SK-N-MC (cell line): ENCODE results near the gene TMIGD3.

Experiments
- EZH2 ChIP-seq: fragments of 200-600 bp; sonication (generic); IDR thresholded peaks from one replicate; pipeline ENCODE4 v1.6.1; 2017; ENCODE audit warnings: antibody characterized with exemption
- FOXP2 ChIP-seq: optimal IDR thresholded peaks from 2 replicates; pipeline ENCODE3; 2011; ENCODE audit warnings: mild to moderate bottlenecking, moderate library complexity; ENCODE audit not compliant: insufficient read depth; ENCODE audit errors: extremely low read length, control extremely low read depth
- POLR2AphosphoS5 ChIP-seq: IDR thresholded peaks from 2 replicates; pipeline ENCODE4 v1.6.1; 2012; ENCODE audit warnings: mild to moderate bottlenecking, low read depth, low read length, borderline replicate concordance

- TF ChIP-seq EZH2 (no peak), POLR2AphosphoS5 (no peak), FOXP2 (no peak)
These were observed 7.0 kb downstream of the TMIGD3 start for GRCh38 chr1:111496398-111496797.
